ENCODE results near the gene KHK. TPM values are rescaled to one million over a fixed set of nuclear protein-coding genes. Genes with fewer than 3 reads are reported as not detected.
A peak's percentile ranks its signal among the peaks of the same experiment; 100 is the strongest.

KHK gene
- total RNA-seq, 4 donors from 2014 or later, result 2.8 to 6.3 (median 3.8) TPM

- Histone ChIP-seq H3K27ac (no peak overlapping the region), H3K4me1 (no peaks in the 10 kb centered on the region), H3K36me3 (peaks cover 41% of the 10 kb centered on the region), H3K9me3 (no peaks in the 10 kb centered on the region), H3K4me3 (no peak overlapping the region), H3K27me3 (no peaks in the 10 kb centered on the region)
- TF ChIP-seq POLR2A (IDR thresholded peaks at IDR 0.05) (no peak), POLR2AphosphoS5 (IDR thresholded peaks at IDR 0.05) (no peak), EP300 (IDR thresholded peaks at IDR 0.05) (no peak)
- TF ChIP-seq, protein P1, sequence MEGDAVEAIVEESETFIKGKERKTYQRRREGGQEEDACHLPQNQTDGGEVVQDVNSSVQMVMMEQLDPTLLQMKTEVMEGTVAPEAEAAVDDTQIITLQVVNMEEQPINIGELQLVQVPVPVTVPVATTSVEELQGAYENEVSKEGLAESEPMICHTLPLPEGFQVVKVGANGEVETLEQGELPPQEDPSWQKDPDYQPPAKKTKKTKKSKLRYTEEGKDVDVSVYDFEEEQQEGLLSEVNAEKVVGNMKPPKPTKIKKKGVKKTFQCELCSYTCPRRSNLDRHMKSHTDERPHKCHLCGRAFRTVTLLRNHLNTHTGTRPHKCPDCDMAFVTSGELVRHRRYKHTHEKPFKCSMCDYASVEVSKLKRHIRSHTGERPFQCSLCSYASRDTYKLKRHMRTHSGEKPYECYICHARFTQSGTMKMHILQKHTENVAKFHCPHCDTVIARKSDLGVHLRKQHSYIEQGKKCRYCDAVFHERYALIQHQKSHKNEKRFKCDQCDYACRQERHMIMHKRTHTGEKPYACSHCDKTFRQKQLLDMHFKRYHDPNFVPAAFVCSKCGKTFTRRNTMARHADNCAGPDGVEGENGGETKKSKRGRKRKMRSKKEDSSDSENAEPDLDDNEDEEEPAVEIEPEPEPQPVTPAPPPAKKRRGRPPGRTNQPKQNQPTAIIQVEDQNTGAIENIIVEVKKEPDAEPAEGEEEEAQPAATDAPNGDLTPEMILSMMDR (IDR thresholded peaks at IDR 0.05), result no peak
- DNase-seq (ENCODE audit: low spot score in 2 of 2), result no peak
- WGBS, result 85% methylated on average over 3 of the region's 3 CpGs
Measured at GRCh38 chr2:27060323-27060722, 26.2 kb upstream of the KHK start.

DNA sequence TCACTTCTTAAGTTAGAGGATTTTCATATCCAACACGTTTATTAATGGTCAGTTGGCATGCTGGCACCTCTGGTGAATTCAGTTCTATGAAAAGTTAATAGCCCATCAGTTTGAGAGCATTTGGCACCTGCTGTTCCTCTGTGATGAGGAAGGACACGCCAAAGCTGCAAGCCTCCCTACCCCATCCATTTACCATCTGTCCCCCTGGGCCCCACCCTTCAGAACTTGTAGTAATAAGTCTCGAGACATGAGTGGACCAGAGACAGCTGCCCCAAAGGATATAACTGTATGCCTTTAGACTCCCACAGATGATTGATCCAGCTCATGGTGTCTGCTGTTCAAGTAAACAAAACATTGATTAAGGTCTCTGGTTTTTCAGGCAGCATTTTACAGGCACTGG is 21.4 kb upstream of the KHK start:
- no peak for DNase-seq (ENCODE audit: low spot score in 2 of 2)
- Histone ChIP-seq H3K27me3 (no peaks in the 10 kb centered on the region), H3K36me3 (peaks cover 33% of the 10 kb centered on the region), H3K4me1 (peaks cover 18% of the 10 kb centered on the region), H3K9me3 (no peaks in the 10 kb centered on the region), H3K27ac (no peak overlapping the region), H3K4me3 (no peak overlapping the region)
- no peak for TF ChIP-seq EP300 (IDR thresholded peaks at IDR 0.05)
- TF ChIP-seq POLR2AphosphoS5 (IDR thresholded peaks at IDR 0.05), result no peak
- WGBS, result 75% methylated on average over 3 of the region's 3 CpGs

DNA sequence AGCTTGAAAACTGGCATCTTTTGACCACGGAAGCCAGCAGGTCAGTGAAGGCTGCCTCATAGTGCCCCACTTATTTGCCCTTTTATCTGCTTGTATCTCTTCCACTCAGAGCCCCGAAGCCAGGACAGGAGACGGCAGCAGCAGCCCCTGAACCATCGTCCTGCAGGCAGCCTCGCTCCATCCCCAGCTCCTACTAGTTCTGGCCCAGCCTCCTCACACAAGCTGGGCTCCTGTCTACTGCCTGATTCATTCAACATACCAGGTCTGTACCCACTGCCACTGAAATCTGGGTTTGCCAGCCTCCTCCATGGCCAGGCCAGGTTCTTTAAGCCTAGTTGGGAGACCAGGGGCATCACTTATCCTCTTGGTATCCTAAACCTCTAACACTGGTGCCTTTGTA is 19.2 kb upstream of the KHK start:
- H3K27me3 ChIP-seq, result no peaks in the 10 kb centered on the region
- no peaks in the 10 kb centered on the region for H3K9me3 ChIP-seq
- no peak overlapping the region for H3K4me3 ChIP-seq
- no peak overlapping the region for H3K27ac ChIP-seq
- WGBS, result 92% methylated on average over 5 of the region's 5 CpGs
- H3K36me3 ChIP-seq, result peaks cover 33% of the 10 kb centered on the region
- TF ChIP-seq POLR2AphosphoS5 (IDR thresholded peaks at IDR 0.05) (no peak), POLR2A (IDR thresholded peaks at IDR 0.05) (no peak), EP300 (IDR thresholded peaks at IDR 0.05) (no peak)
- TF ChIP-seq, protein P1 (IDR thresholded peaks at IDR 0.05), result no peak
- no peak for DNase-seq (ENCODE audit: low spot score in 2 of 2)
- peaks cover 33% of the 10 kb centered on the region for H3K4me1 ChIP-seq

DNA sequence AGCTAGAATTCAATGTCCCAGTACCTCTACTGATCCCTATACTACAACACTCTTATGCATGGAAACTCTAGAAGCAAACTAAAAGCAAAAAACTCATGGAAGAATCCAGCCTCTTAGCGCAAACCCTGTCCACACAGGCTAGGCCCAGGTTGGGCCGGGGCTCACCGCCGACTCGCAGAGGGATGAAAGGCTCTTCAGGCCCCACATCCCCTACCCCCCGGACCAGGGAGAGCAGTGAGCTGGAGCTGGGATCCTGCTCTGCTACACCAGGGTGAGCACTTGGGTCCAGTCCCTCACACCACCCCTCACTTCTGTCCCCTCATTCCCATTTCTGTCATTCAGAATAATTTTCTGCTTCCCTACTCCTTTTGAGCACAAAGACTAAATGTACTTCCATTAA is 17.1 kb upstream of the KHK start:
- Histone ChIP-seq H3K4me3 (peak overlapping the region; percentile 94), H3K4me1 (peaks cover 37% of the 10 kb centered on the region), H3K36me3 (peaks cover 30% of the 10 kb centered on the region), H3K9me3 (no peaks in the 10 kb centered on the region), H3K27ac (no peak overlapping the region), H3K27me3 (no peaks in the 10 kb centered on the region)
- WGBS, result 92% methylated on average over 6 of the region's 6 CpGs
- TF ChIP-seq POLR2AphosphoS5 (IDR thresholded peaks at IDR 0.05) (no peak), EP300 (IDR thresholded peaks at IDR 0.05) (no peak), POLR2A (IDR thresholded peaks at IDR 0.05) (no peak)
- TF ChIP-seq, protein P1 (IDR thresholded peaks at IDR 0.05), result no peak
- no peak for DNase-seq (ENCODE audit: low spot score in 2 of 2)

DNA sequence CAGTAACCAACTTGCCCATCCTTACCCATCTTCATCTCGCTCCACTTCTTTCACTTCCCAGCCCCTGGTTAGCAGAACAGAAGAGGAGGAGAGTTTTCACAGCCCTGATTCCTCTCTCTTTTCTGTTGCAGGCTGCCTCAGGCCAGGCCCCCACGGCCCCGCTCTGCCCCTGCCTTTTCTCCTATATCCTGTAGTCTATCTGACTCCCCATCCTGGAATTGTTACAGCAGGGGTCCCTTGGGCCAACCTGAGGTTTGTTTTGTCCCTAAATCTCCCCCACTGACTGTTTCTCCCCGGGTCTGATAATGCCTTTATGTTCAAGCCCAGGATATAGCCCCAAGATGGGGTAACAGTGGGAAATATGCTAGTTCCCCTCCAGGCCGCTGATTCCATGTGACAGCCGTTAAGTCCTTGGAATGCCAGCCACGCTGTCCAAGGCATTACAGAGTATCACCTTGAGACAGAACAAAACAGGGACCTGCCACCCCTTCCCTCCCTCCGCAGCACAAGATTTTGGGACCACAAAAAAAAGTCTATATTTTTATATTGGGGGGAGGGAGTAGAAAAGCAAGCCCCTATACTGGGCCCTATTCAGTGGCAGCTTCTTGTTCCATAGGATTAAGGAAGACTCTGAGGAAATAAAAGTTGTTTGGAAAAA is 16.5 kb upstream of the KHK start:
- no peak overlapping the region for H3K27ac ChIP-seq
- DNase-seq (ENCODE audit: low spot score in 2 of 2), result no peak
- peaks cover 39% of the 10 kb centered on the region for H3K4me1 ChIP-seq
- peaks cover 30% of the 10 kb centered on the region for H3K36me3 ChIP-seq
- TF ChIP-seq, protein P1 (IDR thresholded peaks at IDR 0.05), result no peak
- TF ChIP-seq EP300 (IDR thresholded peaks at IDR 0.05), result no peak
- TF ChIP-seq POLR2AphosphoS5 (IDR thresholded peaks at IDR 0.05), result no peak
- TF ChIP-seq POLR2A (IDR thresholded peaks at IDR 0.05), result no peak
- peak overlapping the region; percentile 94 for H3K4me3 ChIP-seq
- no peaks in the 10 kb centered on the region for H3K9me3 ChIP-seq
- H3K27me3 ChIP-seq, result no peaks in the 10 kb centered on the region
- WGBS, result 85% methylated on average over 8 of the region's 8 CpGs

Measured in suprapubic skin (tissue), 4 donors.